MM.1S (cell line): ENCODE data around the gene TMEM86B.

ENCODE experiments used
- CTCF ChIP-seq: fragments of 300-600 bp; sonication (generic); IDR thresholded peaks from 2 replicates; pipeline ENCODE4 v1.5.1; 2016; ENCODE audit warnings: antibody characterized with exemption, low read length, mixed read lengths
- EZH2 ChIP-seq: fragments of 300-600 bp; sonication (generic); optimal IDR thresholded peaks from 2 replicates; pipeline ENCODE3; 2017; ENCODE audit warnings: low read depth, mild to moderate bottlenecking, antibody characterized with exemption, low read length, mixed read lengths
- EZH2phosphoT487 ChIP-seq: fragments of 300-600 bp; sonication (generic); IDR thresholded peaks from 2 replicates; pipeline ENCODE4 v1.6.1; 2018; ENCODE audit warnings: antibody characterized with exemption, low read length

GRCh38 chr19:55242517-55242916 lies 14.0 kb upstream of the TMEM86B start:
- TF ChIP-seq CTCF (no peak), EZH2phosphoT487 (no peak), EZH2 (no peak)
